Fibroblast of pulmonary artery (primary cell): ENCODE data around the gene SF3B3.
A peak's percentile ranks its signal among the peaks of the same experiment; 100 is the strongest.

Source experiments
- DNase-seq: peaks from one replicate; pipeline ENCODE4 v3.0.0-alpha.2; 2010; ENCODE audit warnings: low read depth
- H3K4me3 ChIP-seq: replicated peaks from 2 replicates; pipeline ENCODE4 v1.5.1; 2011; ENCODE audit warnings: low read depth, mild to moderate bottlenecking, control low read depth, low read length, moderate library complexity
- CTCF ChIP-seq: IDR thresholded peaks from 2 replicates; pipeline ENCODE4 v1.5.1; 2011; ENCODE audit warnings: mild to moderate bottlenecking, control low read depth, low read length, inconsistent platforms; ENCODE audit errors: missing control alignments

The SF3B3 gene

GRCh38 chr16:70598937-70599503, 75.4 kb downstream of the SF3B3 start:
- no peak overlapping the region for H3K4me3 ChIP-seq
- TF ChIP-seq CTCF: no peak
- DNase-seq: peak; percentile 39

GRCh38 chr16:70600730-70601129, 77.1 kb downstream of the SF3B3 start:
- DNase-seq: no peak
- no peak for TF ChIP-seq CTCF
- H3K4me3 ChIP-seq: no peak overlapping the region

- peak; percentile 44 for DNase-seq
- no peak overlapping the region for H3K4me3 ChIP-seq
- no peak for TF ChIP-seq CTCF
Measured at GRCh38 chr16:70601576-70602575, 78.3 kb downstream of the SF3B3 start.

DNA sequence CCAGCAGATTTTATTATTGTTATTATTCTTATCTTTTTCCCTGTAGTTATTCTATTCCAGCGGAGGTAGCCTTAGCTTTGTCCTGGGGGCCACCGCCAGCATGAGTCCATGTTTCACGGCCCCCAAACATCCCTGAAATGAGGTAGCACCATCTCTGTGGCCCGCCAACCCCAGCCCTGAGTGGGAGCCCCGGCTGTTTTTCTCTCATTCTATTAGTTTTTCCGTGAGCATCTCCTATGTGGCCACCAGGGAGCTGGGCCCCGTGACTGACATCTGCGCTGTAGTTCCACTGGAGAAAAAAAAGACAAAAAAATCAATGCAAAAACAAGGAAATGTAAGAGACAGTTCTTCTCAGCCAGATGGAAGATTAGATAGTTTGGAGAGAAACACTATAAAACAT, 79.2 kb downstream of the SF3B3 start:
- no peak for TF ChIP-seq CTCF
- no peak overlapping the region for H3K4me3 ChIP-seq
- no peak for DNase-seq

DNA sequence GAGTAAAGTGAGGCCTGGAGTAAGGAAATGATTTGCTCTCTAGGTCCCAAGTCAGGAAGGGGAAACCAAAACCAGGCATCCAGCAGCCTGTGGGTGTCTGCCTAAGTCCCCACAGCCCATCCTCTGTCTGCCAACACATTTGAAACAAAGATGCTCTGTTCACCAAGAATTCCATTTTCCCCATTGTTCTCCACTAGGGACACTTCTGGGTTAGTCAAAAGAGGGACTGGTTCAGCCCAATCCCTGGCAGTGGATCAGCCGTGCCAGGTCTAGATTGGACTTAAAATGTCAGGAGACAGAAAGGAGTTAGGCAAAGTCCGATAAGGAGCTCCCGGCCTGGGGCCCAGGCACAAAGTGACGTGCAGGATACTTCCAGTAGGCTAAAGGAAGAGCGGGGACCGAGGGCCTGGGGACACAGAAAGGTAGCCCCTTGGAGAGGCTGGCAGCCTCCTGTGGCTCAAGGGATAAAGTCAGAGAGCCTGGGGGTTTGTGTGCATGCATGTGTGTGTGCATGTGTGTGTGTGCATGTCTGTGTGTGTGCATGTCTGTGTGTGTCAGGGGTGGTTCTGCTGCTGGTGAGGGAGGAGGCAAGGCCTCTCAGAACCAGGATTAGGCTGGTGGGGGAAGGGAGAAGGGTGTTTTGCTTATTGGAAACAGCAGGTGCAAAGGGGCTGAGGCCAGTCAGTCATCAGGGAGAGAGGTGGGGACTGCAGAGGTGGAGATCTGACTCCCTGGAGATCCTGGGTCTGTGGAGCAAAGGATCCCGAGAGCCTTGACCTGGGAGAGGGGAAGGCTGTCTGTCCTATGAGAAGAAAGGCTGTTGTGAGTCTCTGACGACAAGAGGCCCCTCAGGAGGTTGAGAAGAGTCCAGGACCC, 81.0 kb downstream of the SF3B3 start:
- no peak overlapping the region for H3K4me3 ChIP-seq
- TF ChIP-seq CTCF: no peak
- DNase-seq: no peak

DNA sequence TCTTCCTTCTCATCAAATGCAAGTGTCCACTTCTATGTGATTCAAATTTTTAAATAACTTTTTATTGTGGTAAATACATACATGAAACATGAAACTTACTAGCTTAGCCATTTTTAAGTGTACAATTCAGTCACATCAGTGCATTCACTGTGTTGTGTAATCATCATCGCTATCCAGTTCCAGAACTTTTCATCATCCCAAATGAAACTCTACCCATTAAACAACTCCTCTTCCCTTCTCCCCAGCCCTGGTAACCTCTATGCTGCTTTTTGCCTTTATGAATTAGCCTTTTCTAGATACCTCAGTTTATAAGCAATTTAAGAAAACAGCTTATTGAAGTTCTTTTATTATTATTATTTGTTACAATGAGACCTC, 81.7 kb downstream of the SF3B3 start:
- DNase-seq: no peak
- TF ChIP-seq CTCF: no peak
- no peak overlapping the region for H3K4me3 ChIP-seq
